HCT116 (cell line): ENCODE data around the gene SEZ6L2. TPM values are rescaled to one million over a fixed set of nuclear protein-coding genes. Genes with fewer than 3 reads are reported as not detected.

Source experiments
- ATAC-seq: fragments of 200-7000 bp; cut with Tn5 transposase; 2 replicates; pipeline ENCODE4 v1.9.1; 2020; ENCODE audit warnings: mild to moderate bottlenecking, moderate library complexity
- BruUV-seq: library from RNA; stranded (reverse); fragments of 400-500 nt; replicated peaks from 2 replicates; lab custom pipeline; 2021; lab: Mats Ljungman, UMichigan
- CTCF ChIA-PET: fragments of 300-600 bp; sonication (Branson Sonifier 250); formaldehyde crosslinking; loops from one replicate; lab custom pipeline; 2021; ENCODE audit warnings: antibody characterized with exemption; lab: Charles Lee
- POLR2A ChIA-PET: fragments of 300-600, 350-600 bp; sonication (Branson Sonifier 250); formaldehyde crosslinking; loops from one replicate; lab custom pipeline; 2021; ENCODE audit warnings: antibody characterized with exemption; lab: Charles Lee
- RAD21 ChIA-PET, 2 experiments: fragments of 300-600 bp; sonication (Branson Sonifier 250); formaldehyde crosslinking; loops; one replicate each; lab custom pipeline; 2023; ENCODE audit warnings: low total read pairs in 2 of 2; ENCODE audit not compliant: uncharacterized antibody in 2 of 2, unreplicated experiment in 2 of 2, low non-redundant PET in 1 of 2; lab: Charles Lee
- DNase-seq: peaks from one replicate; pipeline ENCODE4 v3.0.0-alpha.2; 2010; ENCODE audit warnings: low read depth, low spot score
- H2AFZ ChIP-seq: fragments of 200-600 bp; shearing (Covaris generic), sonication (generic); 2 replicates; pipeline ENCODE4 v1.6.1; 2017; ENCODE audit warnings: low read depth, mixed run types, mixed read lengths, antibody characterized with exemption, low read length; ENCODE audit not compliant: poor library complexity, severe bottlenecking
- H3K27ac ChIP-seq: 2 replicates; pipeline ENCODE4 v1.5.1; 2012; ENCODE audit warnings: low read depth, low read length
- H3K27me3 ChIP-seq: fragments of 200-600 bp; sonication (generic); 2 replicates; pipeline ENCODE4 v1.6.1; 2016; ENCODE audit warnings: mixed run types, low read length, mixed read lengths; ENCODE audit not compliant: insufficient read depth
- H3K36me3 ChIP-seq, 2 experiments: fragments of 200-500 bp in 1 of 2; fragments of 200-600 bp in 1 of 2; sonication (Bioruptor generic) in 1 of 2; sonication (generic) in 1 of 2; 2 replicates each; pipeline versions ENCODE4 v1.5.1 to v1.6.1; 2014 to 2016; ENCODE audit warnings: low read length in 2 of 2, inconsistent platforms in 1 of 2, mixed read lengths in 1 of 2, mixed run types in 1 of 2; ENCODE audit not compliant: insufficient read depth in 2 of 2, control insufficient read depth in 1 of 2
- H3K4me1 ChIP-seq, 2 experiments: fragments of 200-600 bp in 1 of 2; sonication (generic) in 1 of 2; 2 replicates each; pipeline versions ENCODE4 v1.5.1 to v1.6.1; 2012 to 2017; ENCODE audit warnings: low read length in 2 of 2, inconsistent platforms in 1 of 2, mild to moderate bottlenecking in 1 of 2, mixed read lengths in 1 of 2, mixed run types in 1 of 2, moderate library complexity in 1 of 2; ENCODE audit not compliant: insufficient read depth in 2 of 2, control insufficient read depth in 1 of 2
- H3K4me2 ChIP-seq: fragments of 200-600 bp; sonication (generic); 2 replicates; pipeline ENCODE4 v1.6.1; 2017; ENCODE audit warnings: mixed run types, low read length, mixed read lengths
- H3K4me3 ChIP-seq, 2 experiments: fragments of 200-600 bp in 1 of 2; sonication (generic) in 1 of 2; replicated peaks in 1 of 2; 2 replicates each; pipeline ENCODE4 v1.5.1; 2011 to 2016; ENCODE audit warnings: low read length in 2 of 2, control low read depth in 1 of 2, low read depth in 1 of 2, mild to moderate bottlenecking in 1 of 2, mixed read lengths in 1 of 2, mixed run types in 1 of 2
- H3K79me2 ChIP-seq: fragments of 200-600 bp; sonication (generic); 2 replicates; pipeline ENCODE4 v1.6.1; 2017; ENCODE audit warnings: mild to moderate bottlenecking, mixed run types, low read length, moderate library complexity, mixed read lengths; ENCODE audit not compliant: insufficient read depth
- H3K9ac ChIP-seq: fragments of 200-600 bp; sonication (generic); 2 replicates; pipeline ENCODE4 v1.6.1; 2016; ENCODE audit warnings: low read length, mixed read lengths
- H3K9me2 ChIP-seq: fragments of 200-600 bp; sonication (generic), shearing (Covaris generic); 2 replicates; pipeline ENCODE4 v1.6.1; 2017; ENCODE audit warnings: mixed run types, mild to moderate bottlenecking, moderate library complexity; ENCODE audit not compliant: insufficient read depth
- H3K9me3 ChIP-seq, 2 experiments: fragments of 200-500 bp in 1 of 2; fragments of 200-600 bp in 1 of 2; sonication (Bioruptor generic) in 1 of 2; sonication (generic) in 1 of 2; 2 replicates each; pipeline ENCODE4 v1.6.1; 2014 to 2017; ENCODE audit warnings: low read length in 2 of 2, mixed read lengths in 2 of 2, inconsistent platforms in 1 of 2, low read depth in 1 of 2, mild to moderate bottlenecking in 1 of 2, mixed run types in 1 of 2, moderate library complexity in 1 of 2; ENCODE audit not compliant: control insufficient read depth in 1 of 2, insufficient read depth in 1 of 2
- H4K20me1 ChIP-seq: fragments of 200-600 bp; sonication (generic), shearing (Covaris generic); 2 replicates; pipeline ENCODE4 v1.6.1; 2017; ENCODE audit warnings: mixed run types, mild to moderate bottlenecking, moderate library complexity; ENCODE audit not compliant: insufficient read depth
- CEBPB ChIP-seq: IDR thresholded peaks from 2 replicates; pipeline ENCODE4 v1.6.1; 2012; ENCODE audit warnings: low read depth
- ELF1 ChIP-seq: IDR thresholded peaks from 2 replicates; pipeline ENCODE4 v1.6.1; 2012; ENCODE audit warnings: low read depth, borderline replicate concordance
- EZH2 ChIP-seq: fragments of 200-600 bp; sonication (generic); IDR thresholded peaks from 2 replicates; pipeline ENCODE4 v1.6.1; 2017; ENCODE audit warnings: antibody characterized with exemption, mixed run types
- EZH2phosphoT487 ChIP-seq: fragments of 200-600 bp; IDR thresholded peaks from 2 replicates; pipeline ENCODE4 v1.6.1; 2018; ENCODE audit warnings: antibody characterized with exemption, borderline replicate concordance
- JUND ChIP-seq: IDR thresholded peaks from 2 replicates; pipeline ENCODE4 v1.6.1; 2012
- RAD21 ChIP-seq: IDR thresholded peaks from 2 replicates; pipeline ENCODE4 v1.6.1; 2012; ENCODE audit warnings: low read depth, mild to moderate bottlenecking
- SIN3A ChIP-seq: IDR thresholded peaks from 2 replicates; pipeline ENCODE4 v1.6.1; 2012; ENCODE audit warnings: low read depth
- SRF ChIP-seq: IDR thresholded peaks from 2 replicates; pipeline ENCODE4 v1.6.1; 2012; ENCODE audit warnings: low read depth
- YY1 ChIP-seq: IDR thresholded peaks from 2 replicates; pipeline ENCODE4 v1.6.1; 2011; ENCODE audit warnings: low read length, low read depth, moderate library complexity, mild to moderate bottlenecking; ENCODE audit not compliant: insufficient replicate concordance; ENCODE audit errors: extremely low read depth
- ZFX ChIP-seq: fragments of 450-650 bp; IDR thresholded peaks from 2 replicates; pipeline ENCODE4 v1.6.1; 2017
- ZNF274 ChIP-seq: fragments of 200-500 bp; sonication (Bioruptor generic); IDR thresholded peaks from 2 replicates; pipeline ENCODE4 v1.6.1; 2014; ENCODE audit warnings: mild to moderate bottlenecking, low read depth, low read length, inconsistent platforms
- intact Hi-C: fragments of 100-400 bp; cut with micrococcal nuclease; formaldehyde crosslinking; loops from 2 replicates; pipeline ENCODE4 v1.10.0; 2022
- total RNA-seq: library from RNA; stranded (reverse); gene quantifications from one replicate; pipeline ENCODE4 v1.2.1, GENCODE V29; 2021; ENCODE audit not compliant: unreplicated experiment
- TF ChIP-seq, protein P1 (sequence below): IDR thresholded peaks from 2 replicates; pipeline ENCODE4 v1.6.1; 2012
- TF ChIP-seq, protein P2 (sequence below), 3 experiments: fragments of 200-600 bp in 1 of 3; sonication (generic) in 1 of 3; IDR thresholded peaks in 2 of 3; conservative IDR thresholded peaks in 1 of 3; 2 replicates each; pipeline ENCODE4 v1.5.1; 2012 to 2017; ENCODE audit warnings: low read depth in 2 of 3, low read length in 2 of 3, antibody characterized with exemption in 1 of 3, borderline replicate concordance in 1 of 3, control low read depth in 1 of 3, mild to moderate bottlenecking in 1 of 3, mixed read lengths in 1 of 3, mixed run types in 1 of 3, moderate library complexity in 1 of 3; ENCODE audit not compliant: insufficient read depth in 1 of 3

SEZ6L2 gene
- total RNA-seq, 1 experiment from 2014 or later, result 49.3 TPM

DNA sequence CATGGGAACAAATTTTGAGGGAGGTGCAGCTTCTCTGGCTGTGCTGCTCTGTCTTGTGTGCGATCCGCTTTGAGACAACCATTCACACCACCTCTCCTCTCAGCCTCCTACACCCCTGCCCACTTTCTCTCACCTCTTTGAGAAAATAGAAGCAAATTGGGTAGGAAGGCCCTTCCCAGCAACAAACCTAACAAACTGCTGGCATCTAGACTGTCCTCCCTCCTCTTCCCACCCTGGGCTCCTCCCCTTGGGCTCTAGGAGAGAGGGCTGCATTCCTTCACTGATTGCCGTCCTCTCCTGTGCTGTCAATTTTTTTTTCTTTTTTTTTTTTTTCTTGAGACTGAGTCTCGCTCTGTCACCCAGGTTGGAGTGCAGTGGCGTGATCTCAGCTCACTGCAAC lies 49.8 kb downstream of the SEZ6L2 start:
- H3K9ac ChIP-seq, result no peak overlapping the region
- TF ChIP-seq, protein P1, sequence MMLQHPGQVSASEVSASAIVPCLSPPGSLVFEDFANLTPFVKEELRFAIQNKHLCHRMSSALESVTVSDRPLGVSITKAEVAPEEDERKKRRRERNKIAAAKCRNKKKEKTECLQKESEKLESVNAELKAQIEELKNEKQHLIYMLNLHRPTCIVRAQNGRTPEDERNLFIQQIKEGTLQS, result no peak
- TF ChIP-seq JUND, result no peak
- TF ChIP-seq, all 23 proteins: peak for 0
- Histone ChIP-seq H2AFZ (no peak overlapping the region), H3K36me3 (peaks cover 0 to 2% of the 10 kb centered on the region in 2 experiments; a peak in 2 of 4 replicates), H3K9me2 (no peaks in the 10 kb centered on the region), H3K27ac (no peak overlapping the region), H3K27me3 (no peaks in the 10 kb centered on the region), H3K4me3 (no peak overlapping the region), H3K9me3 (no peaks in the 10 kb centered on the region), H3K79me2 (no peaks in the 10 kb centered on the region), H4K20me1 (no peaks in the 10 kb centered on the region), H3K4me1 (peaks cover 0 to 5% of the 10 kb centered on the region in 2 experiments; a peak in 3 of 4 replicates), H3K4me2 (no peak overlapping the region)
- BruUV-seq, result no TSS peak
- POLR2A ChIA-PET, result no interaction called here
- ATAC-seq (no peak), DNase-seq (no peak)
- RAD21 ChIA-PET, result no interaction called here
- intact Hi-C loops, result no loop called here
- CTCF ChIA-PET, result interaction anchor here (0.6 to 3.7 kb wide), 10 partner anchors 9 to 172 kb away, joined by 3 to 22 read pairs (median 8); partner anchors contain the start of genes CDIPT, MVP and PAGR1

DNA sequence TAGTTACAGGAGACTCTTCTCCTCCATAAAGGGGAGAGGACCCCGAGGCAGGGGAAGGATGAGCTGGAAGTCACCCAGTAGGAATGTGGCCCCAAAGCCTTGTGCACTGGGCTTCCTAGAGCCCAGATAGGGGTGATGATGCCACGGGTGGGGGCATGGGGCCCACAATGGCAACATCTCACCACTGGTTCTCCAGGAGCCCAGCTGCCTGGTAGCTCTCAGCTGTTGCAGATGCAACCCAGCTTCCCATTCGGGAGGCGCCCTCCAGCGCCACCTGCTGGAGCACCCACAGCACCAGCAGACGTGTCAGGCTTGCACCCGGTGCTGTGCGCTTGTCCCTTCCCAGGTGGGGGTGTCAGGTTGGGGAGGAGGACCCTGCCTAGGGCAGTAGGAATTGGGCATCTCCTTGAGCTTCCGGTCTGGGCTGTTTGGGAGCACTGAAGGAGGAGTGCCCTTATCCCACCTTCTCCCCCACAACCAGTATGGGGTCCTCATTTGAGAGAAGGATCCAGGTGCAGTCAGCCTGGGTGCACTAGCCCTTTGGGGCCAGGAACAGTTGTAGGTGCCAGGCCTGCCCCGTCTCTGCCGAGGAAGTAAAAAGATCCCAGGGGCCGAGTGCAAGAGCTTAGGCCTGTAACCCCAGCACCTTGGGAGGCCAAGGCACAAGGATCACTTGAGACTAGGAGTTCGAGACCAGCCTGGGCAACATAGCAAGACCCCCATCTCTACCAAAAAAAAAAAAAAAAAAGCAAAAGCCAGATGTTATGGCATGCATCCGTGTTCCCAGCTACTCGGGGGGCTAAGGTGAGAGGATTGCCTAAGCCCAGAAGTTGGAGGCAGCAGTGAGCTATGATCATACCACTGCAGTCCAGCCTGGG lies 50.7 kb downstream of the SEZ6L2 start:
- no peak overlapping the region for H3K9ac ChIP-seq
- ATAC-seq, result peak; percentile 93
- no peaks in the 10 kb centered on the region for H4K20me1 ChIP-seq
- POLR2A ChIA-PET, result interaction anchor here (1.3 to 1.9 kb wide), 3 partner anchors 10 to 28 kb away, joined by 5 to 14 read pairs (median 6); partner anchors contain the start of gene MVP
- no peaks in the 10 kb centered on the region for H3K27me3 ChIP-seq
- no TSS peak for BruUV-seq
- H3K79me2 ChIP-seq, result no peaks in the 10 kb centered on the region
- H3K9me2 ChIP-seq, result no peaks in the 10 kb centered on the region
- H3K4me2 ChIP-seq, result no peak overlapping the region
- peaks cover 0 to 2% of the 10 kb centered on the region in 2 experiments; a peak in 2 of 4 replicates for H3K36me3 ChIP-seq
- TF ChIP-seq EZH2phosphoT487 (no peak), ZNF274 (no peak), SIN3A (no peak), SRF (no peak), CEBPB (no peak), EZH2 (no peak), ZFX (no peak), ELF1 (no peak), YY1 (no peak), RAD21 (peak; percentile 93)
- TF ChIP-seq, protein P2, sequence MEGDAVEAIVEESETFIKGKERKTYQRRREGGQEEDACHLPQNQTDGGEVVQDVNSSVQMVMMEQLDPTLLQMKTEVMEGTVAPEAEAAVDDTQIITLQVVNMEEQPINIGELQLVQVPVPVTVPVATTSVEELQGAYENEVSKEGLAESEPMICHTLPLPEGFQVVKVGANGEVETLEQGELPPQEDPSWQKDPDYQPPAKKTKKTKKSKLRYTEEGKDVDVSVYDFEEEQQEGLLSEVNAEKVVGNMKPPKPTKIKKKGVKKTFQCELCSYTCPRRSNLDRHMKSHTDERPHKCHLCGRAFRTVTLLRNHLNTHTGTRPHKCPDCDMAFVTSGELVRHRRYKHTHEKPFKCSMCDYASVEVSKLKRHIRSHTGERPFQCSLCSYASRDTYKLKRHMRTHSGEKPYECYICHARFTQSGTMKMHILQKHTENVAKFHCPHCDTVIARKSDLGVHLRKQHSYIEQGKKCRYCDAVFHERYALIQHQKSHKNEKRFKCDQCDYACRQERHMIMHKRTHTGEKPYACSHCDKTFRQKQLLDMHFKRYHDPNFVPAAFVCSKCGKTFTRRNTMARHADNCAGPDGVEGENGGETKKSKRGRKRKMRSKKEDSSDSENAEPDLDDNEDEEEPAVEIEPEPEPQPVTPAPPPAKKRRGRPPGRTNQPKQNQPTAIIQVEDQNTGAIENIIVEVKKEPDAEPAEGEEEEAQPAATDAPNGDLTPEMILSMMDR (IDR thresholded peaks at IDR 0.05 in 2 of 3, conservative IDR thresholded peaks at IDR 0.05 in 1 of 3; ENCODE audit: borderline replicate concordance in 1 of 3, insufficient read depth in 1 of 3, low read depth in 2 of 3, low read length in 2 of 3), result peak; percentile 84 to 97 (median 95)
- TF ChIP-seq, protein P1, result no peak
- CTCF ChIA-PET, result interaction anchor here (0.6 to 3.7 kb wide), 33 partner anchors 8 to 184 kb away, joined by 3 to 36 read pairs (median 5); partner anchors contain the start of genes CDIPT, MAZ, MVP and PAGR1
- peaks cover 0 to 5% of the 10 kb centered on the region in 2 experiments; a peak in 3 of 4 replicates for H3K4me1 ChIP-seq
- no peak overlapping the region for H3K4me3 ChIP-seq
- intact Hi-C loops, result loop anchor here (1.0 kb wide), 1 partner anchor 148 kb away; no protein-coding TSS in a partner anchor
- RAD21 ChIA-PET, result interaction anchor here (0.8 to 1.6 kb wide), 7 partner anchors 29 to 183 kb away, joined by 3 to 8 read pairs (median 4); partner anchors contain the start of genes PAGR1 (in 2 of the 2) and MVP (in 1 of the 2)
- H2AFZ ChIP-seq, result no peak overlapping the region
- H3K9me3 ChIP-seq, result no peaks in the 10 kb centered on the region
- no peak overlapping the region for H3K27ac ChIP-seq
- peak; percentile 44 for DNase-seq
